Amniotic stem cell (primary cell): ENCODE measurements around the gene ARL15.

ENCODE experiments used
- DNase-seq: peaks from one replicate; lab custom pipeline; 2025; lab: John Stamatoyannopoulos, UW

ARL15 gene

GRCh38 chr5:54285686-54286085 lies 24.7 kb downstream of the ARL15 start:
- no peak for DNase-seq

DNA sequence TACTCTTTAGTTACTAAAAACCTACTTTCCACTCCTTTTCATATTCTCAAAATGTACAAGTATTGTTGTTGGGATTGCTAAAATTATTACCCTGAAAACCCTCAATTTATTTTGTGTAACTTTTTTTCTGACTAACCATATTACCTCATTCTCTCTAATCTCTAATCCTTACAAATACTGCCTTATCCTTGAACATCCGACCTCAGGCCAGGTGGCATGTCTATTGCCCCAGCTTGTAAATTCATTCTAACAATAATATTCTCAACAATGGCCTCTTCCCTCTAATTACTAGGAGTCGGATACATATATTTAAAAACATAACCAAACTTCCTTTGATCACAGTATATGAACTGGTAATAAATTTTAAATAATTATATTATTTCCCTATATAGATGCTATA lies 25.8 kb downstream of the ARL15 start:
- DNase-seq, result no peak

DNA sequence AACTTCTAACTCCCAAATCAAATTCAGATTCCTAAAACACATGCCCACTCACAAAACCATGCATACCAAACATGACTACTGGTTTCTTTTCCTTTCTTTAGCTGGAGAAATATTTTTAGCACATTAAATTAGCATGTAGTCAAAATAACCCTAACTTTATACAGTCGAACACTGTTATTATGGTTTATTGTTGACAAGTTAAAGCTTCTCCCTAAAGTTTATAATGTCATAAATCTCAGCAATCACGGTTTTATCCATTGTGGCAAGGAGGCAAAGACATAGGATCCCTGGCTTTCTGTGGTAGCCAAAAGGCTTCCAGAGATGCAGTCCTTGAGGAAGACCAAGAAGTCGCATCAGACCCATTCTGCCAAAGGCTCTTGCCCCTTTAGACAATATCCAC lies 27.5 kb downstream of the ARL15 start:
- DNase-seq, result no peak

DNA sequence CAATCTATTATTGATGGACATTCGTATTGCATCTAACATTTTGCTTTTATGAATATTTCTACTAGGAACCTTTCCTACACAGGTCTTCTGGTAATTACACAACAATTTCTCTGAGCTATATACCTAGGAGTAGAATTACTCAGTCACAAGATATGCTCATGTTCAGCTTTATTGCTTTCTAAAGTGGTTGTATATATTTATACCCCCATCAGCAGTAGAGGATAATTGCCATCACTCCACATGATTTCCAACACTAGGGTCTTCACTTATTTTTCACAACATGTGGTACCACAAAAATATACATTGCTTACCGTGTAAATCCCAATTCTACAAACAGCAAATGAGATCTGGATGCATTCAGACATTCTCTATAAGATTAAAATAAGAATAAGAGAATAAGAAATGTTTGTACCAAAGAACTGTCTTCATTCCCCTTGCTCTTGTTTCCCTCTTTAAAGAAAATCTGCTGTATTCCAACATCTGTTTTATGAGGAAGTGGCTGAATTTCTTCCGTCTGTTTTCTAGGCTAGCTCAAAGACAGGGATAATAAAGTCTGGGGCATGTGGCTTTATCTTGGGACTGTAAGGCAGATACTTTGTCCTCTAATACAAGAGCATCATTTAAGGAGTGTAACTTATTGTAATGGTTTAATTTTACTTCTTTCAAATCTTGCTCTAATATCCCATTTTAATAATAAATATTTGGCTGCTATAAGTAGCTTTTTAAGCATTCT lies 28.2 kb downstream of the ARL15 start:
- no peak for DNase-seq

DNA sequence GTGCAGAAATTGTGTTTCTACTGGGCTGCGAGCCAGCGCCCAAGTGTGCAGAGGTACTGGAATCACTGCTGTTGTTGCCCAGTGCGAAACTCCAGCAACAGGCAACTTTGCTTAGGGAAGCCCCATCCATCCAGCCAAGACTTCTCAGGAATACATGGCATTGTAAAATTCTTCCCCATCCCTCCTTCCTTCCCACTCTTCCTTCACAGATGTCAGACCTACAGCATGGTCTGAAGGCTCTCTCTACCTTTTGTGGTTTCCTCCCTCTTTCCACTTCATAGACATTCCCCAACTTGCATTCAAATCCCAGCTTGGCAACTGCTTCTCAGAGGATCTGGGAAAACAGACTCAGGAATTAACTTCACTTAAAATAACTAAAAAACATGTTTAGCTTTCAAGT lies 30.4 kb downstream of the ARL15 start:
- no peak for DNase-seq

DNA sequence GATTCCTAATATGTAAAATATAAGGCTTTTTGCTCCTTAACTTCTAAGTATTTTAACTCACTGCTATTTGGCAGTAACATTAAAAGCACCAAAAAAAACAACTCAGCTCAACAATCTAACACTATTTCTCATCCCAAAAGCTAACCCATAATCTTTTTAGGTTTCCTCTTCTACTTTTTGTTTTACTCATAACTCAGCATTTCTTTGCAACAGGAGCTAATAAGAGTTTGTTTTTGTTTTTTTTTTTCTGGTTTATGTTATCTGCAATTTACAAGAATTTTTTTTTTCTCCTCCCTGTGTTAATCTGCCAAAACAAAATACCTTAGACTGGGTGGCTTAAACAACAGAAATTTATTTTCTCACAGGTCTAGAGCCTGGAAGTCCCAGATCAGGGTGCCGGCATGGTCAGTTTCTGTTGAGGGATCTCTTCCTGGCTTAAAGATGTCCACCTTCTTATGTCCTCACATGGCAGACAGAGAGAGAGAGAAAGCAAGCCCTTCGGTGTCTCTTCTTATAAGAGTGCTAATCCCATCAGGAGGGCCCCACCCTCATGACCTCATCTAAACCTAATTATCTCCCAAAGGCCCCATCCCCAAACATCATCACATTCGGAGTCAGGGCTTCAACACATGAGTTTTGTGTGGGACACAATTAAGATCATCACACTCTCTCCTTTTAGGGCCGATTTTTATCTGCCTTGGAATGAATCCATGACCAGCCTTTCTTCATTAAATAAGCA lies 31.2 kb downstream of the ARL15 start:
- DNase-seq, result no peak

DNA sequence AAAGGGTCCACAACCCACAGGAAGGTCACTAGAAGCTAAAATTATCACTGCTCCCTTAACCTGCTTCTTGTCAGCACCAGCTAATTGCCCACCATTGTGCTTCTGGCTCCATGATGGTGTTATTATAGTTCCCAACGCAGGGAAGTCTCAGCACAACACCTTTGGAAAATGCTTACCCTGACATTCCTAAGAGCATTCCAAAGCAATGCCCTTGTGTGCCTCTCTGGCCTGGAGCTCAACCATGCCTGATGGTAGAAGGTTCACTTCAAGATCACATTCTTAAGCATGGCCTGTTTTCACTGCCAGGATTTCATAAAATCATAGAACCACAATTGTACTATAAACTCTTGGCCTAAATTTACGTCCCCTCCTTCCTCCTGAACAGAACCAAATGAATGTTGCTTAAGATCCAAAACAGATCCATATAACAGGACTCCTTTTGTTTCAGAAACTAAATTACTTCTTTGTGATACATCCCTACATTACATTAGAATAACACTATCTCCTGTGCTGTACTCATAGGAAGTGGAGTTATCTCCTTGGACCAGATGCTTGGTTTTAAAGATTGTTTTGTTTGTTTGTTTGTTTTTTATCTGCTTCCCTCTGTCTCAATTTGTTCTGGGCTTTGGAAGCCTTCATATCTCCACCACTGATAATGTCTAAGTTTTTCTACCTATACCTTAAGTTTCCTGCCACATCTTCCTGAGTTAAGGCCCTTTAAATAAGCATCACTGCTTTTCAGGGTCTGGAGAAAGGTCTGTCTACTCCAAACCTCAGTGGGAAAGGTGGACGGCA lies 32.1 kb downstream of the ARL15 start:
- no peak for DNase-seq

DNA sequence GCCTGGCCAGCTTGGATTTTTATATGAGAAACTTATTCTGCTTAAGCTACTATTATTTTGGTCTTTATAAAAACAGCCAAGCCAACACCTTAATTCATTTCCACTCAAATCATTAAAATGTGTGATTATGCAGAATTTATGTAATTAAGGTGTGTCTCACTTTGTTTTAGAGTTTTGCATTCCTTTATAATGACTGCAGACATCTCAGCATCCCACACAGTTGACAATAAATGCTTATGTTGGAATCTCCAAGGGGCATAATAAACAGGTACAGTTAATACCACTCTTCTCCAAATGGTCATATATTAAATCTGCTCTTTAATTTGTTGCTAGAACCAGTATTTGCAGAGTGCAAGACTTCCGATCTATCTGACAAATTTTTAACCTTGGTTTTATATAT lies 34.3 kb downstream of the ARL15 start:
- no peak for DNase-seq

GRCh38 chr5:54275361-54275760 lies 35.0 kb downstream of the ARL15 start:
- no peak for DNase-seq

GRCh38 chr5:54274944-54275343 lies 35.4 kb downstream of the ARL15 start:
- no peak for DNase-seq

GRCh38 chr5:54273715-54274114 lies 36.7 kb downstream of the ARL15 start:
- no peak for DNase-seq

DNA sequence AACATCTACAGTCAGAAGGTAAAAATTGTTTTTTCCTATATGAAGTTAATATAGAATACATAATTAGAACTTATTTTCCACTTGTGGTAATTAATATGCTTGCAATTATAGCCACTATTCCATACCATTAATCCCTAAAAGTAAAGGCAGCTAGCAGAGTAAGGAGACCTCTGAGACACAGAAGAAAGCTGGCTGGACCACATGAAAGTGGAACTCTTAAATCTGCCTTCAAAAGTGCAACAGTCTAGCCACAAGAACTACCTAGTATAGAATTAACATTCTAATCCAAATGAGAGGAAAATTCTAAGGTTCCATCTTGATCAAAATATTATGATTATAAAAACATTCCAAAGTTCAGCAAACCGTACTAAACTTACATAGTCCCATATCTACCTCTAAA lies 37.6 kb downstream of the ARL15 start:
- no peak for DNase-seq

GRCh38 chr5:54270326-54270725 lies 40.0 kb downstream of the ARL15 start:
- no peak for DNase-seq

DNA sequence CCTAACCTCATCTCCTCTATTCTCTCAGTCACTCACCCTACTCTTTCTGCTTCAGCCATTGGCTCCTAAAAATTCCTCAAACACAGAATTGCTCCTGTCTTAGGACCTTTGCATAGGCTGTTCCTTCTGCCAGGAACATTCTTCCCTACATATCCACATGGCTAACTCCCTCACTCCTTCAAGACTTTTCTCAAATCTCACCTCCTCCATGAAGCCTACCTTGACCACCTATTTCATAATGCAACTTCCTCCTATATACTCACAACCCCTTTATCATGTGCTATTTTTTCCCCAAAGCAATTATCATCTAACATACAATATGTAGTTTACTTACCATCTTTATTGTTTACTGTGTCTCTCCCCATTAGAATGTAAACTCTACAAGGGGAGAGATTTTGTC lies 45.8 kb downstream of the ARL15 start:
- no peak for DNase-seq

DNA sequence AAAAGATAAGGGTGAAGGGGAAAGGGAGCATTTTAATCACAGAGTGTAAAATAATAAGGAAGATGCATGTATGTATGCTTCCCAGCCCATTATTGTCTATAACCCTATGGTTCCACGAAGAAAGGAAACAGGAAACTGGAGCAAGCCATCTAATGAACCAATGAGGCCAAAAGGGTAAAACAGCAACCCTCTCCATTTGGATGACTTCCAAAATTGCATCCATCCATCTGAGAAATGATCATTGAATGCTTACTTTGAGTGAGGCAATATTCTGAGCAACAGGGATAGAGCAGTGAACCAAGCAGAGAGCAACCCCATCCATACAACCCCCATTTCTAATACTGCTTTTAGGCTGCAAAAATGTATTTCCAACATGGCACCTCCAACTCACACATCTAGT lies 46.9 kb downstream of the ARL15 start:
- DNase-seq, result no peak

DNA sequence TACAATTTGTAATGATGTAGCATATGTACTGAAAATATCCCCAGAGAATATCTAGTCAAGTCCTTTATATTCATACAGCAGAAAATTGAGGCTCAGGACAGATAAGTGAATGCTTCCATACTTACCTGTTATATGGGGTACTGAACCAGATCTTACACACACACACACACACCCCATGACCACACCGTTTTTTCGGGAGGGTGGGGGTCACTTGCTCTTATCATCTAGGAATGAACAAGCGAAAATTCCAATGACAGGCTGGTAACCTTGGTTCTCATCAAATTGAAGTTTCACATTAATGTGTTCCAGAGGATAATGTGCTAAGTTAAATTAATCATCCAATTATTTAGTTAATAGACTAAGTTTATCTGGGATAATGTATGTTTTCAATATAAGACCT lies 48.8 kb downstream of the ARL15 start:
- DNase-seq, result no peak

GRCh38 chr5:54259981-54260380 lies 50.4 kb downstream of the ARL15 start:
- no peak for DNase-seq

- no peak for DNase-seq
These were observed 51.3 kb downstream of the ARL15 start for GRCh38 chr5:54259090-54259489.

- DNase-seq, result no peak
These were observed 52.8 kb downstream of the ARL15 start for GRCh38 chr5:54257366-54258118.

GRCh38 chr5:54254482-54255198 lies 55.7 kb downstream of the ARL15 start:
- no peak for DNase-seq

DNA sequence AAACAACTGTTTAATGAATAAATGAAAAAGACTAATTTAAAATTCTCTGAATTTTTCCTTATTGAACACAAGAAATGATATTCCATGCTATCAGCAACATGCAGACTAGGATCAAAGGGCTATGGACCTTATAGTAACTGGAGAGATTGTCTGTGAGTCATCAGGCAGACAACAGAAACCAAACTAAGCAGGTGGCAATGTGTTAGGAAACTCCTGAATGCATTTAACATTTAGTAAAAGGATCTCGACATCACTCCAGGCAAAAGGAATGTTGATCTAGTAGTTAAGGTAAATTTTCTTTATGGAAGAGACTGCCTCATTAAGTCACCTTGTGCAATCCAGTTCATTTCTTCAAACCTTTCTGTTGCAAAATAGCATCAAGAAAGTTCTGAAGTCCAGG lies 58.4 kb downstream of the ARL15 start:
- no peak for DNase-seq
